ENCODE measurements around the gene ALS2.
"Not testable (repeated sequence)": the region's sequence is repeated elsewhere in the genome, so short reads cannot be mapped to it uniquely, and the experiment has no call there.

ALS2 gene

DNA sequence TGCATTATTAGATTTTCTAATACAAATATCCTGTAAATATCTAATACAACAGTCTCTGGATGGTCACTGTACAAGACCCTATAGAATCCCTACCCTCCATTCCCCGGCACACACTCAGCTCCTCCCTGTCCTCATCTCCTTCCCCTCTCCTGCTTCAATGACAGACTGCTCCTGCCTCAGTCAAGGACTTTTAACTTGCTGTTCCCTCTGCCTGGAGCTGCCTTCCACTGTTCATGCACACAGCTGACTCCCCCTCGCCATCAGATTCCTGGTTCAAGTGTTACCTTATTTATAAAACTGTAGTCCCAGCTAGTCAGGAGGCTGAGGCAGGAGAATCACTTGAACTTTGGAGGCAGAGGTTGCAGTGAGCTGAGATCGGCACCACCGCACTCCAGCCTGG, 28.9 kb upstream of the ALS2 start:
- no peaks in the 10 kb centered on the region for H3K27me3 ChIP-seq (ENCODE audit: control insufficient read depth in 5 of 5, insufficient read depth in 4 of 5, low read length in 5 of 5)
- H3K4me3 ChIP-seq (ENCODE audit: low read depth in 1 of 5, low read length in 5 of 5) = no peak overlapping the region
- no peak overlapping the region for H3K27ac ChIP-seq (ENCODE audit: low read depth, low read length)
- peaks cover 7 to 24% (median 22%) of the 10 kb centered on the region in 5 donors for H3K4me1 ChIP-seq (ENCODE audit: control insufficient read depth in 5 of 5, insufficient read depth in 5 of 5, low read length in 5 of 5)
- H3K36me3 ChIP-seq (ENCODE audit: control insufficient read depth in 5 of 5, insufficient read depth in 5 of 5, low read length in 5 of 5) = no peaks in the 10 kb centered on the region
- H3K9me3 ChIP-seq (ENCODE audit: control insufficient read depth in 5 of 5, low read length in 5 of 5) = no peaks in the 10 kb centered on the region
- H3K9ac ChIP-seq (ENCODE audit: low read length in 5 of 5) = no peak overlapping the region

DNA sequence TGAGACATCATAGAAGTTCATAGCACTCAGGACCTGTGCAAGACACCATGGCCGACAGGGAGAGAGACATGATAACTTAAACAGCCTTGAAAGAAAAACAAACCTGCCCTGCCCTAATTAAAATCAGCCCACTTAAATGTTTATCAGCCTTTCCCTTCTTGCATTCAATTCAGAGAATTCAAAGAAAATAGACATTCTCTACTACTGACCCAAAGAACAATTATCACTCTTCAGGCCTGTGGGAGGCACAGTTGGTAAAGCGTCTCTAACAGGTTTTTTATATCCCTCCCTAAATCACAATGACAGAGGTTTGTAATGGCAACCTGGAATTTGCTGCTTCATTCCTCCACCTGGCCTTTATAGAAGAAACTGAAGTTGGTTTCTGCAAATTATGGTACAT, 27.3 kb upstream of the ALS2 start:
- no peak overlapping the region for H3K4me3 ChIP-seq (ENCODE audit: low read depth in 1 of 5, low read length in 5 of 5)
- peaks cover 0 to 3% (median 0%) of the 10 kb centered on the region in 5 donors for H3K27me3 ChIP-seq (ENCODE audit: control insufficient read depth in 5 of 5, insufficient read depth in 4 of 5, low read length in 5 of 5)
- no peak overlapping the region for H3K9ac ChIP-seq (ENCODE audit: low read length in 5 of 5)
- H3K4me1 ChIP-seq (ENCODE audit: control insufficient read depth in 5 of 5, insufficient read depth in 5 of 5, low read length in 5 of 5) = peaks cover 7 to 24% (median 20%) of the 10 kb centered on the region in 5 donors
- H3K27ac ChIP-seq (ENCODE audit: low read depth, low read length) = peak overlapping the region; percentile 42
- H3K9me3 ChIP-seq (ENCODE audit: control insufficient read depth in 5 of 5, low read length in 5 of 5) = no peaks in the 10 kb centered on the region
- no peaks in the 10 kb centered on the region for H3K36me3 ChIP-seq (ENCODE audit: control insufficient read depth in 5 of 5, insufficient read depth in 5 of 5, low read length in 5 of 5)

DNA sequence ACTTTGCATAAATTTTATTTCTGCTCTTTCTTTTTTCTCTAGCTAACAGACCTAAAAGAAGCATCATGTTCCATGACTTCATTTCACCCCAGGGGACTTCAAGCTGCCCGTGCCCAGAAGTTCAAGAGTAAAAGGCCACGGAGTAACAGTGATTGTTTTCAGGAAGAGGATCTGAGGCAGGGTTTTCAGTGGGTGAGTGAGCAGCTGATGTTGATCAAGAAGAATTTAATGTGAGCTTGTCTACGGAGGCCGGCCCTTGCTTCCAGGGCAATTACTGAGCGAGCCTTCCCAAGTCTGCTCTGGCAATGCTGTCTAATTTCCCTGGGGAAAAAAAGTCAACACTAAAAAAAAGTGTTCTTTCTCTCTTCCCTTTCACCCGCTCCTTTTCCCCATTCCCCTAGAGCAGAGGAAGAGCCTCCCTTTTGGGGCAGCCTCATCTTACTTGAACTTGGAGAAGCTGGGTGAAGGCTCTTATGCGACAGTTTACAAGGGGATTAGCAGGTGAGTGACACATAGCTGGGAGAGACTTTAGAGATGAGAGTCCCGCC, 26.8 kb upstream of the ALS2 start:
- peak overlapping the region in 1 of 5 donors; percentile 33 for H3K9ac ChIP-seq (ENCODE audit: low read length in 5 of 5)
- H3K36me3 ChIP-seq (ENCODE audit: control insufficient read depth in 5 of 5, insufficient read depth in 5 of 5, low read length in 5 of 5) = no peaks in the 10 kb centered on the region
- peaks cover 7 to 24% (median 20%) of the 10 kb centered on the region in 5 donors for H3K4me1 ChIP-seq (ENCODE audit: control insufficient read depth in 5 of 5, insufficient read depth in 5 of 5, low read length in 5 of 5)
- peaks cover 0 to 3% (median 0%) of the 10 kb centered on the region in 5 donors for H3K27me3 ChIP-seq (ENCODE audit: control insufficient read depth in 5 of 5, insufficient read depth in 4 of 5, low read length in 5 of 5)
- peak overlapping the region in 2 of 5 donors; percentile 15 to 17 for H3K4me3 ChIP-seq (ENCODE audit: low read depth in 1 of 5, low read length in 5 of 5)
- no peaks in the 10 kb centered on the region for H3K9me3 ChIP-seq (ENCODE audit: control insufficient read depth in 5 of 5, low read length in 5 of 5)
- H3K27ac ChIP-seq (ENCODE audit: low read depth, low read length) = peak overlapping the region; percentile 42

DNA sequence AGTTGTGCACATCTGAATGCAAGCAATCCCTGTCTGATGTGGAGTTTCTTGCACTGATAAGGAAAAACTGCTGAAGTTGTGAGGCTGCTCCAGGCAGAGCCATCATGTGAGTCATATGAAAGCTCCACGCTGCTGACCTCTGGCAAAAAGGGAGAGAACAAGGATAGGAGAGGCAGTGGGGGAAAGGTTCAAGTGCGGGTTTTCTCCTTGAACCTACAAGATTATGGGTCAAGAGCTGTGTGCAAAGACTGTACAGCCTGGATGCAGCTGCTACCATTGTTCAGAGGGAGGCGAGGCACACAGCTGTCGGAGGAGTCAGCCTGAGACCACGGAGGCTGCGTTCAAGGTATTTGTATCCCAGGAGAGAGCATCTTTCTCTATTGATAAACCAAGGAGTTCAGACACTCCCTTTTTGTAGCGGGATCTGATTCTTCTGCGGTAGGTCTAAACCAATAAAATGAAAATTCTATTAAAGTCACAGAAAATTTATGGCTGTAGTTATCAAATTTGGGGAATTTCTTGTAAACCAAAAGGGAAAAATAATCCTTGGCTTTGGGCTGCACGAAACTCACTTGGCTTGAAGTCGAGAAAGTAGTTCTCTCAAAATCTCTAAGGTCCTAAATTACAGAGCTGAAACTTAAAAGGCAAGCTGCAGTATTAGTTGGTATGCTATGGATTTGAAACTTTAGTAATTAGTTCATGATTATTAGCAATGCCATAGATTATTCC, 25.9 kb upstream of the ALS2 start, which contains the start of gene CDK15:
Gene CDK15 (plus strand): TSS at position 96 of the 729 bp plus-strand sequence. CDS start 128 bp downstream, at position 224.
- H3K27me3 ChIP-seq (ENCODE audit: control insufficient read depth in 5 of 5, insufficient read depth in 4 of 5, low read length in 5 of 5) = peaks cover 0 to 3% (median 0%) of the 10 kb centered on the region in 5 donors
- H3K9me3 ChIP-seq (ENCODE audit: control insufficient read depth in 5 of 5, low read length in 5 of 5) = no peaks in the 10 kb centered on the region
- no peaks in the 10 kb centered on the region for H3K36me3 ChIP-seq (ENCODE audit: control insufficient read depth in 5 of 5, insufficient read depth in 5 of 5, low read length in 5 of 5)
- peak within 1 kb of the TSS; percentile 42 for H3K27ac ChIP-seq (ENCODE audit: low read depth, low read length)
- peak within 1 kb of the TSS in 2 of 5 donors; percentile 19 to 42 for H3K4me3 ChIP-seq (ENCODE audit: low read depth in 1 of 5, low read length in 5 of 5)
- peak within 1 kb of the TSS in 2 of 5 donors; percentile 12 to 33 for H3K9ac ChIP-seq (ENCODE audit: low read length in 5 of 5)
- H3K4me1 ChIP-seq (ENCODE audit: control insufficient read depth in 5 of 5, insufficient read depth in 5 of 5, low read length in 5 of 5) = peaks cover 7 to 24% (median 20%) of the 10 kb centered on the region in 5 donors

DNA sequence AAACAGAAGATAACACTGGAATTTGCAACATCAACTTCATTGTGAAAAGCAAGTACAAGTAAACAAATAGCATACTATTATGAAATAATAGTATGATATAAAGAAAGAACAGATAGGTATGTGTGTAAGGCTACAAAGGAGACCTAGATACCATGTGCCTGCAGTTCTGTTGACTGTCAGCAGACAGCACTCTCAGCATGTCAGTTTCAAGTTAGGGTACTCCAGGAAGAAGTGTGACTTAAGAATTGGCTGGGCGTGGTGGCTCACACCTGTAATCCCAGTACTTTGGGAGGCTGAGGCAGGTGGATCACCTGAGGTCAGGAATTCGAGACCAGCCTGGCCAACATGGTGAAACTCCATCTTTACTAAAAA, 18.2 kb upstream of the ALS2 start:
- H3K27me3 ChIP-seq (ENCODE audit: control insufficient read depth in 5 of 5, insufficient read depth in 4 of 5, low read length in 5 of 5); H3K9ac ChIP-seq (ENCODE audit: low read length in 5 of 5); H3K4me1 ChIP-seq (ENCODE audit: control insufficient read depth in 5 of 5, insufficient read depth in 5 of 5, low read length in 5 of 5); H3K27ac ChIP-seq (ENCODE audit: low read depth, low read length); H3K36me3 ChIP-seq (ENCODE audit: control insufficient read depth in 5 of 5, insufficient read depth in 5 of 5, low read length in 5 of 5); H3K9me3 ChIP-seq (ENCODE audit: control insufficient read depth in 5 of 5, low read length in 5 of 5); H3K4me3 ChIP-seq (ENCODE audit: low read depth in 1 of 5, low read length in 5 of 5): not testable (repeated sequence)

DNA sequence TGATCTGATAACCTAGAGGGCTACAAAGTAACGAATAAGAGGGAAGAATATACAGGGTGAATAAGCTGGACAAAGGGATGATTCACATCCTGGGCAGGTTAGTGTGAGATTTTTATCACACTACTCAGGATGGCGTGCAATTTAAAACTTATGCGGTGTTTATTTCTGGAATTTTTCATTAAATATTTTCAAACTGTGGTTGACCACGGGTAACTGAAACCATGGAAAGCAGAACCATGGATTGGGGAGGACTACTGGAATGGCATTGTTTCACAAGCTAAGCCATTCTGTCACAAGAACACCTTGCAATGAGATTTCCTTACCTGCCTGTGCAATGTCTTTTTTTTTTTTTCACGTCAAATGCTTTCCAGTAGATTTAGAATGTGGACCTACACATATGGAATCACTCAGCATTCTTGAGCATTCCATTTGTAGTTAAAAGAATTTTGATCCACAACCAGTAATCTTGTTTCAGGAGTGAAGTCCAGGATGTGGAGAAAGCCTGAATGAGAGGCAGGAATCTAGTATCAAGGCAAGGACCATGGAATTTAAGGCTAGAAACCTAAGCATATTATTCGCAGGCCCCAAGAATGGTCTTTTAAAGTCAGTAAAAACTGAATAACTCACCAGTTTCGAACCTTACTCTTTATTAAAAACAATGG, 17.6 kb upstream of the ALS2 start:
- Histone ChIP-seq H3K4me1 (ENCODE audit: control insufficient read depth in 5 of 5, insufficient read depth in 5 of 5, low read length in 5 of 5) (no peaks in the 10 kb centered on the region), H3K4me3 (ENCODE audit: low read depth in 1 of 5, low read length in 5 of 5) (no peak overlapping the region), H3K9me3 (ENCODE audit: control insufficient read depth in 5 of 5, low read length in 5 of 5) (no peaks in the 10 kb centered on the region), H3K27ac (ENCODE audit: low read depth, low read length) (no peak overlapping the region), H3K36me3 (ENCODE audit: control insufficient read depth in 5 of 5, insufficient read depth in 5 of 5, low read length in 5 of 5) (no peaks in the 10 kb centered on the region), H3K27me3 (ENCODE audit: control insufficient read depth in 5 of 5, insufficient read depth in 4 of 5, low read length in 5 of 5) (no peaks in the 10 kb centered on the region), H3K9ac (ENCODE audit: low read length in 5 of 5) (no peak overlapping the region)

DNA sequence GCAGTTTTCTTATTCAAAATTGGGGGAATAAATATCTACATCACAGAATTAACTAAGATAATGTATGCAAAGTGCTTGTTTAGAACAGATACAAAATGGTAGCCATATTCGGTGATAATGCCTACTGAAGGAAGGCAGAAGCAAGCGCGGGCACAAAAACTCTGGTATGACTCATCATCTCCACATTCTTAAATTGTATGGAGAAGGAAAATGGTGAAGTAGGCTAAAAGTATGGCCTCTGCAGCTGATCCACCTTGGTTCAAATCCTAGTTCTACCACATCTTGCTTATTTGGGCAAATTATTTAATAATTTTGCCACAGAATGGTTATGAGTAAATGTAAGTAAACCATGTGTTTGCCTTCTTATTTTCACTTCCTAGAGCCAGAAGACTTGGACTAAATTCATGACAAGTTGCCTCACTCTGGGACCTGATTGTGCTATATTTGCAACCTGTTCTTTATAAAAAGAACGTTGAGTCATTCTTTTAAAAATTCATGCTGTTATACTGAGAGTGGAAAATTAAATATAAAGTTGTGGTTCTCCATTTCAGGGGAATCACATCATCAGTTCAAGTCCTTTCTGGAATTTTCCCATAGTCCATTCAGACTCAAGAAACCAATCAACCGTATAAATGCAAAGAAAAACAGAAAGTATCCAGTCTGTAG, 16.6 kb upstream of the ALS2 start:
- no peaks in the 10 kb centered on the region for H3K27me3 ChIP-seq (ENCODE audit: control insufficient read depth in 5 of 5, insufficient read depth in 4 of 5, low read length in 5 of 5)

DNA sequence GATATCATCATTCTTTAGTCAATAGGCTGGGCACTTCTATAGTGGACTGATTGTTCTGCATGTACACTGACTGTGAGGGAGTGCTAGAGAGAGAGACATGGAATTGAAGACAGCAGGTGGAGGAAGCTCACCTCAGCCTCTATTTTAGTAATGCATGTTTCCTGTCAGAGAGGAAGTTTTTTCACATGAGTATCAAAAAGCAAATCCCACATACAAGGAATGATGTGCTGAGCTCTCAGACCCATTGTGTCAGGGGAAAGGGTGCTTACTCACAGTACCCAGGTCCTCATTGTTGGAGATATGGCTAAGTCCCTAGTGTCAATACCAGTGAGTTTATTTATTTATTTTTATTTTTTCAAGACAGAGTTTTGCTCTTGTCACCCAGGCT, 15.7 kb upstream of the ALS2 start:
- H3K9ac ChIP-seq (ENCODE audit: low read length in 5 of 5) = no peak overlapping the region
- H3K27me3 ChIP-seq (ENCODE audit: control insufficient read depth in 5 of 5, insufficient read depth in 4 of 5, low read length in 5 of 5) = no peaks in the 10 kb centered on the region
- no peaks in the 10 kb centered on the region for H3K36me3 ChIP-seq (ENCODE audit: control insufficient read depth in 5 of 5, insufficient read depth in 5 of 5, low read length in 5 of 5)
- H3K4me1 ChIP-seq (ENCODE audit: control insufficient read depth in 5 of 5, insufficient read depth in 5 of 5, low read length in 5 of 5) = no peaks in the 10 kb centered on the region
- no peaks in the 10 kb centered on the region for H3K9me3 ChIP-seq (ENCODE audit: control insufficient read depth in 5 of 5, low read length in 5 of 5)
- H3K4me3 ChIP-seq (ENCODE audit: low read depth in 1 of 5, low read length in 5 of 5) = no peak overlapping the region
- H3K27ac ChIP-seq (ENCODE audit: low read depth, low read length) = no peak overlapping the region

More for the DNA sequence above, 16.6 kb upstream of the ALS2 start:
- Histone ChIP-seq H3K9me3 (ENCODE audit: control insufficient read depth in 5 of 5, low read length in 5 of 5) (no peaks in the 10 kb centered on the region), H3K27ac (ENCODE audit: low read depth, low read length) (no peak overlapping the region), H3K4me1 (ENCODE audit: control insufficient read depth in 5 of 5, insufficient read depth in 5 of 5, low read length in 5 of 5) (no peaks in the 10 kb centered on the region), H3K9ac (ENCODE audit: low read length in 5 of 5) (no peak overlapping the region), H3K4me3 (ENCODE audit: low read depth in 1 of 5, low read length in 5 of 5) (no peak overlapping the region), H3K36me3 (ENCODE audit: control insufficient read depth in 5 of 5, insufficient read depth in 5 of 5, low read length in 5 of 5) (no peaks in the 10 kb centered on the region)

DNA sequence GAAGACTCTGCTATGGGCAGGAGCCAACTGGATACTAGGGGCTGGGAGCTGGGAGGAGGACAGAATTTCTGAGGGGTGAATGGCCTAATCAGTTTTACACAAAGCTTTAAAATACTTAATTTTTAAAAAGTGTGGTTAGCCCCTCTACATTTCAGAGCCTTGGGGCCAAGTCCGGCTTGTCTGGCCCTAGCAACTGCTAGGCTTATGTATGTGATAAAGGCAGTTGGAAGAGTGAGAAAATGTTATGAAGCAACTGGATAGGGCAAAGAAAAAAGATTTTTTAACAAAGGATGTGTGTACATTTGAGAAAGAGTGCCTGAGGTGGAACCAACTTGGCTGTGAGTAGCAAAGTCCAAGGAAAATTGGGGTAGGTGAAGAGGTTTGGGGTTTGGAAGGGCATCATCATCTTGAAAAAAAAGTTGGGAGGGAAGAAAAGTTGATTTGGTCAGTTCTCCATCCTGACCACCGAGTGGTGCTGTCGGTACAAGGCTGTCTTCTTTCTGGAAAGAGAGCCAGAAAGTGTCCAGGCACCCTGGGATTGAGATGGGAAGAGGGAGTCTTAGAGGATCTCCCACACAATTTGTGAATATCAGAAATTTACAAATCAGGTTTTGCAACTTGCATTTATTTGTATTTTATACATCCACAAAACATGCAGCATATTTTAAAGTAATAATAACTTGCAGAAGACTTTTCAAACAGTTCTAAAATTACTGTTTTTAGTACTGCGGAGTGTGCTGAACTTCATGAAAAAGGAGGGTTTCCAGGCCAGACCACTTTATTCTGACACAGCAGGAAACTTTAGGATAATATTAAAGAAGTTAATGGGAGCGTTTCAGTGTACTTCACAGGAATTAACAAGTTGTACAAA, 15.1 kb upstream of the ALS2 start:
- H3K9ac ChIP-seq (ENCODE audit: low read length in 5 of 5) = no peak overlapping the region
- no peaks in the 10 kb centered on the region for H3K36me3 ChIP-seq (ENCODE audit: control insufficient read depth in 5 of 5, insufficient read depth in 5 of 5, low read length in 5 of 5)
- no peaks in the 10 kb centered on the region for H3K27me3 ChIP-seq (ENCODE audit: control insufficient read depth in 5 of 5, insufficient read depth in 4 of 5, low read length in 5 of 5)
- H3K4me1 ChIP-seq (ENCODE audit: control insufficient read depth in 5 of 5, insufficient read depth in 5 of 5, low read length in 5 of 5) = no peaks in the 10 kb centered on the region
- H3K9me3 ChIP-seq (ENCODE audit: control insufficient read depth in 5 of 5, low read length in 5 of 5) = no peaks in the 10 kb centered on the region
- no peak overlapping the region for H3K4me3 ChIP-seq (ENCODE audit: low read depth in 1 of 5, low read length in 5 of 5)
- no peak overlapping the region for H3K27ac ChIP-seq (ENCODE audit: low read depth, low read length)

Measured in subcutaneous abdominal adipose tissue (tissue), 5 donors.